ENCODE results near the gene DQX1.
"Not testable (repeated sequence)": the region's sequence is repeated elsewhere in the genome, so short reads cannot be mapped to it uniquely, and the experiment has no call there.

DQX1 gene

GRCh38 chr2:74569686-74570085, 43.7 kb upstream of the DQX1 start:
- TF ChIP-seq, protein P1, sequence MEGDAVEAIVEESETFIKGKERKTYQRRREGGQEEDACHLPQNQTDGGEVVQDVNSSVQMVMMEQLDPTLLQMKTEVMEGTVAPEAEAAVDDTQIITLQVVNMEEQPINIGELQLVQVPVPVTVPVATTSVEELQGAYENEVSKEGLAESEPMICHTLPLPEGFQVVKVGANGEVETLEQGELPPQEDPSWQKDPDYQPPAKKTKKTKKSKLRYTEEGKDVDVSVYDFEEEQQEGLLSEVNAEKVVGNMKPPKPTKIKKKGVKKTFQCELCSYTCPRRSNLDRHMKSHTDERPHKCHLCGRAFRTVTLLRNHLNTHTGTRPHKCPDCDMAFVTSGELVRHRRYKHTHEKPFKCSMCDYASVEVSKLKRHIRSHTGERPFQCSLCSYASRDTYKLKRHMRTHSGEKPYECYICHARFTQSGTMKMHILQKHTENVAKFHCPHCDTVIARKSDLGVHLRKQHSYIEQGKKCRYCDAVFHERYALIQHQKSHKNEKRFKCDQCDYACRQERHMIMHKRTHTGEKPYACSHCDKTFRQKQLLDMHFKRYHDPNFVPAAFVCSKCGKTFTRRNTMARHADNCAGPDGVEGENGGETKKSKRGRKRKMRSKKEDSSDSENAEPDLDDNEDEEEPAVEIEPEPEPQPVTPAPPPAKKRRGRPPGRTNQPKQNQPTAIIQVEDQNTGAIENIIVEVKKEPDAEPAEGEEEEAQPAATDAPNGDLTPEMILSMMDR (IDR thresholded peaks at IDR 0.05) = no peak
- peaks cover 5% of the 10 kb centered on the region for H3K4me1 Mint-ChIP-seq
- peaks cover 46% of the 10 kb centered on the region for H3K27me3 Mint-ChIP-seq (ENCODE audit: low read depth, poor library complexity)
- H3K27ac Mint-ChIP-seq = no peak overlapping the region
- H3K4me3 Mint-ChIP-seq = no peak overlapping the region
- DNase-seq = no peak
- H3K9me3 Mint-ChIP-seq = peaks cover 3% of the 10 kb centered on the region
- H3K36me3 Mint-ChIP-seq (ENCODE audit: low read depth) = no peaks in the 10 kb centered on the region

DNA sequence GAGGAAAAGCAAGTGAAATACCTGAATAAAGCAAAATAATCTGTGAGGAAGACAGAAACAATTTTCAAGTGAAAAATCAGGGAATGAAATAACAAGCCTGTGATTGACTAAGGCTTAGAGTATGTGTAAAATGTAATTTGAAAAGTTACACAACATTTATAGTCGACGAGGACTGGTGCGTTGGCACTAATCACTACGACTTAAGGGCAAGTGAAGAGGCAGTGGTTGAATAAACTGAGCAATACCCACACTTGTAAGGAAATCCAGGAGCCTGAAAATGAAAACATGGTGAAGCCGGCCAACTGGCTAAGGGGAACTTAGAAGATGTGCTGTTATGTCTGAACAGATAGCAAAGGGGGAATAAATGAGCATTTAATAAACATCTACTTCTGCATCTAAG, 41.9 kb upstream of the DQX1 start:
- peaks cover 57% of the 10 kb centered on the region for H3K27me3 Mint-ChIP-seq (ENCODE audit: low read depth, poor library complexity)
- TF ChIP-seq, protein P1 (IDR thresholded peaks at IDR 0.05) = no peak
- H3K4me1 Mint-ChIP-seq = no peaks in the 10 kb centered on the region
- no peak overlapping the region for H3K4me3 Mint-ChIP-seq
- no peaks in the 10 kb centered on the region for H3K9me3 Mint-ChIP-seq
- no peaks in the 10 kb centered on the region for H3K36me3 Mint-ChIP-seq (ENCODE audit: low read depth)
- no peak for DNase-seq
- no peak overlapping the region for H3K27ac Mint-ChIP-seq

DNA sequence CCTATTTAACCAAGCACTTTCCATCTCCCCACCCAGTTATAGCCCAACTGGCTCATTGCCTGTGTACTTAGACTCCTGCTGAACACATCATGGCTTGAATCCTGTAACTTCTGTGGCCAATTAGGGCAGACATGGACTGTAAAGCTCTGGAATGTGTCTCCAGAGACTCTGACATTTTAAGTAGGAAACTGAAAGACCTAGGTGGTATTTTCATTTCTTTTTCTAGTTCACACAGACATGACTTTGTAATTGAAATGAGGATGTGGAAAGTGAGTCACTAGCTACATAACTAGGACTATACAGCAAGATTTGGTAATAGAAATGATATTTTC, 40.7 kb upstream of the DQX1 start:
- Mint-ChIP-seq H3K4me1 (no peaks in the 10 kb centered on the region), H3K9me3 (no peaks in the 10 kb centered on the region), H3K4me3 (no peak overlapping the region), H3K27ac (no peak overlapping the region), H3K27me3 (ENCODE audit: low read depth, poor library complexity) (peaks cover 68% of the 10 kb centered on the region), H3K36me3 (ENCODE audit: low read depth) (no peaks in the 10 kb centered on the region)
- TF ChIP-seq, protein P1 (IDR thresholded peaks at IDR 0.05) = no peak
- no peak for DNase-seq

- TF ChIP-seq, protein P1 (IDR thresholded peaks at IDR 0.05) = no peak
- Mint-ChIP-seq H3K9me3 (no peaks in the 10 kb centered on the region), H3K27ac (no peak overlapping the region), H3K36me3 (ENCODE audit: low read depth) (no peaks in the 10 kb centered on the region), H3K4me1 (no peaks in the 10 kb centered on the region), H3K27me3 (ENCODE audit: low read depth, poor library complexity) (peaks cover 73% of the 10 kb centered on the region), H3K4me3 (no peak overlapping the region)
- no peak for DNase-seq
Observed at GRCh38 chr2:74566076-74566753, 40.2 kb upstream of the DQX1 start.

GRCh38 chr2:74564222-74564621, 38.2 kb upstream of the DQX1 start:
- Mint-ChIP-seq H3K9me3 (no peaks in the 10 kb centered on the region), H3K27ac (no peak overlapping the region), H3K36me3 (ENCODE audit: low read depth) (no peaks in the 10 kb centered on the region), H3K4me1 (peaks cover 7% of the 10 kb centered on the region), H3K4me3 (no peak overlapping the region), H3K27me3 (ENCODE audit: low read depth, poor library complexity) (peaks cover 93% of the 10 kb centered on the region)
- no peak for DNase-seq
- TF ChIP-seq, protein P1 (IDR thresholded peaks at IDR 0.05) = no peak

- Mint-ChIP-seq H3K36me3 (ENCODE audit: low read depth) (no peaks in the 10 kb centered on the region), H3K4me3 (no peak overlapping the region), H3K27me3 (ENCODE audit: low read depth, poor library complexity) (peaks cover 96% of the 10 kb centered on the region), H3K9me3 (no peaks in the 10 kb centered on the region), H3K4me1 (peaks cover 7% of the 10 kb centered on the region), H3K27ac (no peak overlapping the region)
- TF ChIP-seq, protein P1 (IDR thresholded peaks at IDR 0.05) = no peak
- DNase-seq = no peak
Observed at GRCh38 chr2:74562126-74562775, 36.2 kb upstream of the DQX1 start.

GRCh38 chr2:74561022-74561421, 35.0 kb upstream of the DQX1 start:
- H3K4me3 Mint-ChIP-seq; H3K36me3 Mint-ChIP-seq (ENCODE audit: low read depth); H3K9me3 Mint-ChIP-seq; H3K27ac Mint-ChIP-seq; DNase-seq; H3K4me1 Mint-ChIP-seq: not testable (repeated sequence)
- H3K27me3 Mint-ChIP-seq (ENCODE audit: low read depth, poor library complexity) = peaks cover 97% of the 10 kb centered on the region
